Measurements from ENCODE around the gene TBC1D22A. TPM values are rescaled to one million over a fixed set of nuclear protein-coding genes. Genes with fewer than 3 reads are reported as not detected.

The TBC1D22A gene
- total and polyA plus RNA-seq, 4 donors = 4.1 to 12.4 (median 8.4) TPM

DNA sequence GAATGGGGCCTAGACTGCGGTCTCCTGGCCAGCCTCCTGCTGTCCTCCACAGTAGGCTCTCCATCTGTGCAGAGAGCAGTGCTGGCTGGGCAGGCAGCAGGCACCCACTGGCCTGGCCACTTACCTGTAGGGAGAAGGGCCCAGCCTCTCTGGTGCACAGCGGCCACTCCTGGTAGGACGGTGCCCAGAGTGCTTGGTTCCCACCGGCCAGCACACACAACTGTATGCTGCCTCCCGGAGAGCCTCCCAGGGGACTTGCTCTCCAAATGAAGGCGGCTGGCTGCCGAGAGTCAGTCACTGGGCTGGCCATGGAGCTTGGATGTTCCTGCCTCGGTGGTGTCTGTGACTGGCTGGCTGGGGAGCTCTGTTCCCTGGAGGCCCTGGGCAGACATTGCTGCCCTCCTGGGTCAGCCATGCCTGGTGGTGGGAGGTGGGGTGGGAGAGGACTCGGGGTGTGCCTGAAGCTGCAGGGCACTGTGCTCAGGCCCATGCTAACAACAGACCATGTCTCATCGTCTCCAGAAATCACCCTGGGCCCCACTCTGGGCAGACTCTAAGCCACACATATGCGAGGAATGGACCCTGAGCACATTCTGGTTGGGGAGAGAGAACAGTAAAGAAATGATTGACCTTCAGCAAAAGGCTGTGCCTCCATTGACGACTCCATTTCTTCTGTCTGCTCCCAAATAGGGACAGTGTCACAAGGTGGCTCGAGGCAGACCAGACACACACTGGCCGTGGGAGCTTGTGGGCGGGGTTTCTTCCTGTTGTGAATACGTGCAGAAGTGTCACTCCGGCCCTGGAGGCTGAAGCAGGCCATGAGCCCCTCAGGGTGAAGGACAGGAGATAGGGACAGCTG is 350.8 kb downstream of the TBC1D22A start:
- Histone ChIP-seq H3K9me3 (ENCODE audit: control insufficient read depth in 4 of 4, low read length in 3 of 4) (no peaks in the 10 kb centered on the region), H3K4me3 (ENCODE audit: low read depth in 1 of 3, low read length in 3 of 3) (no peak overlapping the region), H3K36me3 (ENCODE audit: control insufficient read depth in 4 of 4, insufficient read depth in 3 of 4, low read depth in 1 of 4, low read length in 3 of 4) (peaks cover 0 to 3% (median 0%) of the 10 kb centered on the region in 4 donors), H3K27ac (ENCODE audit: low read depth in 1 of 2, low read length in 2 of 2) (no peak overlapping the region), H3K4me1 (ENCODE audit: control insufficient read depth in 4 of 4, insufficient read depth in 4 of 4, low read length in 3 of 4) (peaks cover 0 to 7% (median 4%) of the 10 kb centered on the region in 4 donors), H3K27me3 (ENCODE audit: control insufficient read depth in 4 of 4, insufficient read depth in 4 of 4, low read length in 3 of 4) (no peaks in the 10 kb centered on the region), H3K9ac (ENCODE audit: low read depth in 1 of 2, low read length in 2 of 2) (no peak overlapping the region)
- no peak for DNase-seq (ENCODE audit: low spot score)
- TF ChIP-seq FOXA1 (IDR thresholded peaks at IDR 0.05) = no peak
- no peak for TF ChIP-seq FOXA2 (IDR thresholded peaks at IDR 0.05)
- TF ChIP-seq, protein P1, sequence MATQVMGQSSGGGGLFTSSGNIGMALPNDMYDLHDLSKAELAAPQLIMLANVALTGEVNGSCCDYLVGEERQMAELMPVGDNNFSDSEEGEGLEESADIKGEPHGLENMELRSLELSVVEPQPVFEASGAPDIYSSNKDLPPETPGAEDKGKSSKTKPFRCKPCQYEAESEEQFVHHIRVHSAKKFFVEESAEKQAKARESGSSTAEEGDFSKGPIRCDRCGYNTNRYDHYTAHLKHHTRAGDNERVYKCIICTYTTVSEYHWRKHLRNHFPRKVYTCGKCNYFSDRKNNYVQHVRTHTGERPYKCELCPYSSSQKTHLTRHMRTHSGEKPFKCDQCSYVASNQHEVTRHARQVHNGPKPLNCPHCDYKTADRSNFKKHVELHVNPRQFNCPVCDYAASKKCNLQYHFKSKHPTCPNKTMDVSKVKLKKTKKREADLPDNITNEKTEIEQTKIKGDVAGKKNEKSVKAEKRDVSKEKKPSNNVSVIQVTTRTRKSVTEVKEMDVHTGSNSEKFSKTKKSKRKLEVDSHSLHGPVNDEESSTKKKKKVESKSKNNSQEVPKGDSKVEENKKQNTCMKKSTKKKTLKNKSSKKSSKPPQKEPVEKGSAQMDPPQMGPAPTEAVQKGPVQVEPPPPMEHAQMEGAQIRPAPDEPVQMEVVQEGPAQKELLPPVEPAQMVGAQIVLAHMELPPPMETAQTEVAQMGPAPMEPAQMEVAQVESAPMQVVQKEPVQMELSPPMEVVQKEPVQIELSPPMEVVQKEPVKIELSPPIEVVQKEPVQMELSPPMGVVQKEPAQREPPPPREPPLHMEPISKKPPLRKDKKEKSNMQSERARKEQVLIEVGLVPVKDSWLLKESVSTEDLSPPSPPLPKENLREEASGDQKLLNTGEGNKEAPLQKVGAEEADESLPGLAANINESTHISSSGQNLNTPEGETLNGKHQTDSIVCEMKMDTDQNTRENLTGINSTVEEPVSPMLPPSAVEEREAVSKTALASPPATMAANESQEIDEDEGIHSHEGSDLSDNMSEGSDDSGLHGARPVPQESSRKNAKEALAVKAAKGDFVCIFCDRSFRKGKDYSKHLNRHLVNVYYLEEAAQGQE (IDR thresholded peaks at IDR 0.05) = no peak
- TF ChIP-seq, protein P2, sequence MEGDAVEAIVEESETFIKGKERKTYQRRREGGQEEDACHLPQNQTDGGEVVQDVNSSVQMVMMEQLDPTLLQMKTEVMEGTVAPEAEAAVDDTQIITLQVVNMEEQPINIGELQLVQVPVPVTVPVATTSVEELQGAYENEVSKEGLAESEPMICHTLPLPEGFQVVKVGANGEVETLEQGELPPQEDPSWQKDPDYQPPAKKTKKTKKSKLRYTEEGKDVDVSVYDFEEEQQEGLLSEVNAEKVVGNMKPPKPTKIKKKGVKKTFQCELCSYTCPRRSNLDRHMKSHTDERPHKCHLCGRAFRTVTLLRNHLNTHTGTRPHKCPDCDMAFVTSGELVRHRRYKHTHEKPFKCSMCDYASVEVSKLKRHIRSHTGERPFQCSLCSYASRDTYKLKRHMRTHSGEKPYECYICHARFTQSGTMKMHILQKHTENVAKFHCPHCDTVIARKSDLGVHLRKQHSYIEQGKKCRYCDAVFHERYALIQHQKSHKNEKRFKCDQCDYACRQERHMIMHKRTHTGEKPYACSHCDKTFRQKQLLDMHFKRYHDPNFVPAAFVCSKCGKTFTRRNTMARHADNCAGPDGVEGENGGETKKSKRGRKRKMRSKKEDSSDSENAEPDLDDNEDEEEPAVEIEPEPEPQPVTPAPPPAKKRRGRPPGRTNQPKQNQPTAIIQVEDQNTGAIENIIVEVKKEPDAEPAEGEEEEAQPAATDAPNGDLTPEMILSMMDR (IDR thresholded peaks at IDR 0.05; ENCODE audit: low read depth, low read length, missing input control) = no peak
- TF ChIP-seq, protein P3, sequence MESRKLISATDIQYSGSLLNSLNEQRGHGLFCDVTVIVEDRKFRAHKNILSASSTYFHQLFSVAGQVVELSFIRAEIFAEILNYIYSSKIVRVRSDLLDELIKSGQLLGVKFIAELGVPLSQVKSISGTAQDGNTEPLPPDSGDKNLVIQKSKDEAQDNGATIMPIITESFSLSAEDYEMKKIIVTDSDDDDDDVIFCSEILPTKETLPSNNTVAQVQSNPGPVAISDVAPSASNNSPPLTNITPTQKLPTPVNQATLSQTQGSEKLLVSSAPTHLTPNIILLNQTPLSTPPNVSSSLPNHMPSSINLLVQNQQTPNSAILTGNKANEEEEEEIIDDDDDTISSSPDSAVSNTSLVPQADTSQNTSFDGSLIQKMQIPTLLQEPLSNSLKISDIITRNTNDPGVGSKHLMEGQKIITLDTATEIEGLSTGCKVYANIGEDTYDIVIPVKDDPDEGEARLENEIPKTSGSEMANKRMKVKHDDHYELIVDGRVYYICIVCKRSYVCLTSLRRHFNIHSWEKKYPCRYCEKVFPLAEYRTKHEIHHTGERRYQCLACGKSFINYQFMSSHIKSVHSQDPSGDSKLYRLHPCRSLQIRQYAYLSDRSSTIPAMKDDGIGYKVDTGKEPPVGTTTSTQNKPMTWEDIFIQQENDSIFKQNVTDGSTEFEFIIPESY (IDR thresholded peaks at IDR 0.05) = no peak
- TF ChIP-seq HNF4G (IDR thresholded peaks at IDR 0.05) = no peak
- TF ChIP-seq, protein P4, sequence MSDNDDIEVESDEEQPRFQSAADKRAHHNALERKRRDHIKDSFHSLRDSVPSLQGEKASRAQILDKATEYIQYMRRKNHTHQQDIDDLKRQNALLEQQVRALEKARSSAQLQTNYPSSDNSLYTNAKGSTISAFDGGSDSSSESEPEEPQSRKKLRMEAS (IDR thresholded peaks at IDR 0.05) = no peak
- no peak for TF ChIP-seq EGR1 (IDR thresholded peaks at IDR 0.05; ENCODE audit: low read depth in 2 of 2)
- TF ChIP-seq TAF1 (conservative IDR thresholded peaks at IDR 0.05) = no peak
- TF ChIP-seq, protein P5, sequence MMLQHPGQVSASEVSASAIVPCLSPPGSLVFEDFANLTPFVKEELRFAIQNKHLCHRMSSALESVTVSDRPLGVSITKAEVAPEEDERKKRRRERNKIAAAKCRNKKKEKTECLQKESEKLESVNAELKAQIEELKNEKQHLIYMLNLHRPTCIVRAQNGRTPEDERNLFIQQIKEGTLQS (IDR thresholded peaks at IDR 0.05) = no peak
- no peak for TF ChIP-seq HNF4A (conservative IDR thresholded peaks at IDR 0.05)
- TF ChIP-seq YY1 (IDR thresholded peaks at IDR 0.05) = no peak
- no peak for TF ChIP-seq GABPA (IDR thresholded peaks at IDR 0.05 in 1 of 2, conservative IDR thresholded peaks at IDR 0.05 in 1 of 2)
- WGBS = 96% methylated on average over 17 of the region's 17 CpGs
